DOHH2 (cell line): ENCODE results near the gene CCDC116.

ENCODE experiments used
- EZH2phosphoT487 ChIP-seq: fragments of 200-600 bp; sonication (generic); IDR thresholded peaks from 2 replicates; pipeline ENCODE4 v1.6.1; 2017; ENCODE audit warnings: borderline replicate concordance, mild to moderate bottlenecking, antibody characterized with exemption, low read length, moderate library complexity, mixed read lengths
- TF ChIP-seq, protein P1 (sequence below): fragments of 200-600 bp; sonication (generic); IDR thresholded peaks from one replicate; pipeline ENCODE4 v1.5.1; 2014; ENCODE audit warnings: antibody characterized with exemption, mild to moderate bottlenecking, low read depth, low read length; ENCODE audit not compliant: poor library complexity, severe bottlenecking

DNA sequence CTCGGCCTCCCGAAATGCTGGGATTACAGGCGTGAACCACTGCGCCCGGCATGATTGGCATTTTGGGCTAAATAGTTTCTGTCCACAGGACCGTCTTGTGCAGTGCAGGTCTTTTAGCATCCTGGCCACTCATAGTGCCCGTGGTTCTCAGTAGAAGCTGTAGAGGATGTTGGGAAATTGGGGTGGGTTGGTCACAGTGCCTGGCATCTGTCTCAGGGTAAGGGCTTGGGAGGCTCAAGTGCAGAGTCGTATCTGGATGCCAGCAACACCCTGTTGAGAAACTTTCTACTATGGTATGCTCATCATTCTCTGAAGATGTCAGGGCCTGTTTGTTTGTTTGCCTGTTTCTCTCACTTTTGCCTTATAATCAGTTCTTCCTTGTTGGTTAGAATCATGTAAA lies 43.2 kb upstream of the CCDC116 start:
- TF ChIP-seq, protein P1, sequence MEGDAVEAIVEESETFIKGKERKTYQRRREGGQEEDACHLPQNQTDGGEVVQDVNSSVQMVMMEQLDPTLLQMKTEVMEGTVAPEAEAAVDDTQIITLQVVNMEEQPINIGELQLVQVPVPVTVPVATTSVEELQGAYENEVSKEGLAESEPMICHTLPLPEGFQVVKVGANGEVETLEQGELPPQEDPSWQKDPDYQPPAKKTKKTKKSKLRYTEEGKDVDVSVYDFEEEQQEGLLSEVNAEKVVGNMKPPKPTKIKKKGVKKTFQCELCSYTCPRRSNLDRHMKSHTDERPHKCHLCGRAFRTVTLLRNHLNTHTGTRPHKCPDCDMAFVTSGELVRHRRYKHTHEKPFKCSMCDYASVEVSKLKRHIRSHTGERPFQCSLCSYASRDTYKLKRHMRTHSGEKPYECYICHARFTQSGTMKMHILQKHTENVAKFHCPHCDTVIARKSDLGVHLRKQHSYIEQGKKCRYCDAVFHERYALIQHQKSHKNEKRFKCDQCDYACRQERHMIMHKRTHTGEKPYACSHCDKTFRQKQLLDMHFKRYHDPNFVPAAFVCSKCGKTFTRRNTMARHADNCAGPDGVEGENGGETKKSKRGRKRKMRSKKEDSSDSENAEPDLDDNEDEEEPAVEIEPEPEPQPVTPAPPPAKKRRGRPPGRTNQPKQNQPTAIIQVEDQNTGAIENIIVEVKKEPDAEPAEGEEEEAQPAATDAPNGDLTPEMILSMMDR = no peak
- TF ChIP-seq EZH2phosphoT487 = no peak
